ENCODE measurements around the gene POLR1B.
"Not testable (repeated sequence)": the region's sequence is repeated elsewhere in the genome, so short reads cannot be mapped to it uniquely, and the experiment has no call there.

Gene POLR1B

DNA sequence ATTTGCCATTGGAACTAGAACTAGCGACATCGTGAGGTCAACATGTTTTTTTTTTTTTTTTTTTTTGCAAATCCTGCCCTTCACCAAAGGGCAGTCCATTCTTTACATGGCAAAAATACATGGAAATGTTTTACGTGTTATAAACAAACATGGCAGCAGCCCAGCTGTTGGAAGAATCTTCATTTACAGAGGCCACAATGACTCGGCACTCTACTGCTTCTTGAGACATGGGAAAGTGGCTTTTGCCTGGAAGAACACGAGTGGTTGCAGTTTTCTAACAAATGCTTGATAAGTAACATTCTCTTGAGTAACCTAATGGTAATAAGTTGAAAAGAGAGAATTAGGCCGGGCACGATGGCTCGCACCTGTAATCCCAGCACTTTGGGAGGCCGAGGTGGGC lies 22.8 kb upstream of the POLR1B start:
- DNase-seq (ENCODE audit: insufficient read length) = no peak
- FAIRE-seq = no peak
- TF ChIP-seq TAF1 (IDR thresholded peaks at IDR 0.05; ENCODE audit: borderline replicate concordance, low read depth, low read length) (no peak), POLR2A (IDR thresholded peaks at IDR 0.05; ENCODE audit: low read depth, low read length) (no peak), POLR2AphosphoS5 (IDR thresholded peaks at IDR 0.05; ENCODE audit: low read depth, low read length) (no peak)

DNA sequence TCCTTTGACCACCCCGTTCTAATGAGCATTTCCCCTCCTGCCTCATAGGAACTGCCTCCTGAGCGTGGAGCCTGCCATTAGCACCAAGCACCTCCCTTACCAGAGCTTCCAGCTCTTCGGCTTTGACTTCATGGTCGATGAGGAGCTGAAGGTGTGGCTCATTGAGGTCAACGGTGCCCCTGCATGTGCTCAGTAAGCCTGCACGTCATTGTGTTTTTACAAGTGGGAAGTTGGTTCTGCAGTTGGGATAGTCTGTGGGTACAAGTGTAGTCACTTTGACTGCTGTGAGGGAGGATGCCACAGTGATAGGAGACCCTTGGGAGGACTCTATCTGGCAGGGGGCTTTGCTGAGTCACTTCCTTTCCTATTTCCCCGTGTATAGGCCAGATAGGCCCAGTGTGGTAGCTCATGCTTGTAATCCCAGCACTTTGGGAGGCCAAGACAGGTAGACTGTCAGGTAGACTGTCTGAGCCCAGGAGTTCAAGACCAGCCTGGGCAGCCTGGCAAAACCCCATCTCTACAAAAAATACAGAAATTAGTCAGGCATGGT lies 22.0 kb upstream of the POLR1B start:
- DNase-seq (ENCODE audit: insufficient read length) (no peak), FAIRE-seq (no peak)
- TF ChIP-seq POLR2AphosphoS5 (IDR thresholded peaks at IDR 0.05; ENCODE audit: low read depth, low read length) (no peak), POLR2A (IDR thresholded peaks at IDR 0.05; ENCODE audit: low read depth, low read length) (no peak), TAF1 (IDR thresholded peaks at IDR 0.05; ENCODE audit: borderline replicate concordance, low read depth, low read length) (no peak)

- DNase-seq (ENCODE audit: insufficient read length) = no peak
- FAIRE-seq = no peak
- TF ChIP-seq TAF1 (IDR thresholded peaks at IDR 0.05; ENCODE audit: borderline replicate concordance, low read depth, low read length) (no peak), POLR2A (IDR thresholded peaks at IDR 0.05; ENCODE audit: low read depth, low read length) (no peak), POLR2AphosphoS5 (IDR thresholded peaks at IDR 0.05; ENCODE audit: low read depth, low read length) (no peak)
Measured at GRCh38 chr2:112523291-112523777, 18.9 kb upstream of the POLR1B start.

DNA sequence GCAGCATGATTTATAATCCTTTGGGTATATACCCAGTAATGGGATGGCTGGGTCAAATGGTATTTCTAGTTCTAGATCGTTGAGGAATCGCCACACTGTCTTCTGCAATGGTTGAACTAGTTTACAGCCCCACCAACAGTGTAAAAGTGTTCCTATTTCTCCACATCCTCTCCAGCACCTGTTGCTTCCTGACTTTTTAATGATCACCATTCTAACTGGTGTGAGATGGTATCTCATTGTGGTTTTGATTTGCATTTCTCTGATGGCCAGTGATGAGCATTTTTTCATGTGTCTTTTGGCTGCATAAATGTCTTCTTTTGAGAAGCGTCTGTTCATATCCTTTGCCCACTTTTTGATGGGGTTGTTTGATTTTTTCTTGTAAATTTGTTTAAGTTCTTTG lies 18.0 kb upstream of the POLR1B start:
- not testable (repeated sequence) for DNase-seq (ENCODE audit: insufficient read length); FAIRE-seq

DNA sequence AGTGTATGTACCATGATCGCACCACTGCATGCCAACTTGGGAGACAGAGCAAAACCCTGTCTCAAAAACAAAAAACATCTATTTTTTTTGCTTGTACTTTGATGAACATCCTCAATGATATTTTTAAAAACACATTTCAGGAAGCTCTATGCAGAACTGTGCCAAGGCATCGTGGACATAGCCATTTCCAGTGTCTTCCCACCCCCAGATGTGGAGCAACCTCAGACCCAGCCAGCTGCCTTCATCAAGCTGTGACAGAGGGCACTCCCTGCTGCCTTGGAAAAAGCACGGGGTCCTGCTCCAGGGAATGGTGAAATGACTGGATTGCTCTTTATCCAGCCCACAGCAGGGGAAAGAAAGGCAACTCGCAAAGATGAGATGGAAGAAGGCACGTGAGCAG lies 13.7 kb upstream of the POLR1B start:
- FAIRE-seq (no peak), DNase-seq (ENCODE audit: insufficient read length) (no peak)
- TF ChIP-seq TAF1 (IDR thresholded peaks at IDR 0.05; ENCODE audit: borderline replicate concordance, low read depth, low read length) = no peak
- TF ChIP-seq POLR2A (IDR thresholded peaks at IDR 0.05; ENCODE audit: low read depth, low read length) = no peak
- no peak for TF ChIP-seq POLR2AphosphoS5 (IDR thresholded peaks at IDR 0.05; ENCODE audit: low read depth, low read length)

DNA sequence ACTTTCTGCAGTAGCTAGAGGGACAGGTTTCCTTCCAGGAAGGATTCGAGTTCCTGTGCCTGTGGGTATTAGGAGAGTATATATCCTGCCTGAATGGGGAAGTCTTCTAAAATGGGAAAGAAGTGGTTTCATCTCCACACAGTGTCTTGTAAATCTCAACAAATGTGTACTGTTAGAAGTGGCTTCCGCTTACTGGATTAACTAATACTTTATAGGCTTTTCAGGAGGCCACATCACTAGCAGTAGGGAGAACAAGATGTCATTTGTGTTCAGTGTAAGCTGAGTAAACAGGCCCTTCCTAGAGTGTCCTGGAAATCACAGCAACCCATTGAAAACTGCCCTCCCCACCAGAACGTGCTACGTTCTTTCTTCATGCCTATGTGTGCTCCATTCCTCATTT lies 12.5 kb upstream of the POLR1B start:
- no peak for FAIRE-seq
- TF ChIP-seq TAF1 (IDR thresholded peaks at IDR 0.05; ENCODE audit: borderline replicate concordance, low read depth, low read length) (no peak), POLR2AphosphoS5 (IDR thresholded peaks at IDR 0.05; ENCODE audit: low read depth, low read length) (no peak), POLR2A (IDR thresholded peaks at IDR 0.05; ENCODE audit: low read depth, low read length) (no peak)

GRCh38 chr2:112530728-112531127 lies 11.5 kb upstream of the POLR1B start:
- FAIRE-seq = no peak
- DNase-seq (ENCODE audit: insufficient read length) = no peak
- TF ChIP-seq TAF1 (IDR thresholded peaks at IDR 0.05; ENCODE audit: borderline replicate concordance, low read depth, low read length) (no peak), POLR2AphosphoS5 (IDR thresholded peaks at IDR 0.05; ENCODE audit: low read depth, low read length) (no peak), POLR2A (IDR thresholded peaks at IDR 0.05; ENCODE audit: low read depth, low read length) (no peak)

More for the DNA sequence above, 12.5 kb upstream of the POLR1B start:
- no peak for DNase-seq (ENCODE audit: insufficient read length)

- no peak for TF ChIP-seq POLR2A (IDR thresholded peaks at IDR 0.05; ENCODE audit: low read depth, low read length)
- TF ChIP-seq POLR2AphosphoS5 (IDR thresholded peaks at IDR 0.05; ENCODE audit: low read depth, low read length) = no peak
- no peak for TF ChIP-seq TAF1 (IDR thresholded peaks at IDR 0.05; ENCODE audit: borderline replicate concordance, low read depth, low read length)
- FAIRE-seq (no peak), DNase-seq (ENCODE audit: insufficient read length) (no peak)
Measured at GRCh38 chr2:112534826-112535225, 7.4 kb upstream of the POLR1B start.

DNA sequence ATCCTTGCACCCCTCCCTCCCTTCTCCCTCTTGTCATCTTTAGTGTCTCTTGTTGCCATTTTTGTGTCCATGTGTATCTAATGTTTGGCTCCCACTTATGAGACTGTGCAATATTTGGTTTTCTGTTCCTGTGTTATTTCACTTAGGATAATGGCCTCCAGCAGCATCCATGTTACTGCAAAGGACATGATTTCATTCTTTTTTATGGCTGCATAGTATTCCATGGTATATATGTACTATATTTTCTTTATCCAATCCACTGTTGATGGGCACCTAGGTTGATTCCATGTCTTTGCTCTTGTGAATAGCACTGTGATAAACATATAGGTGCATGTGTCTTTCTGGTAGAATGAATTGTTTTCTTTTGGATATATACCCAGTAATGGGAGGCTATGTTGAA lies 5.6 kb upstream of the POLR1B start:
- FAIRE-seq; DNase-seq (ENCODE audit: insufficient read length): not testable (repeated sequence)

GRCh38 chr2:112539306-112539705 lies 3.0 kb upstream of the POLR1B start:
- no peak for TF ChIP-seq POLR2AphosphoS5 (IDR thresholded peaks at IDR 0.05; ENCODE audit: low read depth, low read length)
- DNase-seq (ENCODE audit: insufficient read length) = no peak
- no peak for FAIRE-seq

GRCh38 chr2:112540906-112541305 lies 1.4 kb upstream of the POLR1B start:
- TF ChIP-seq POLR2AphosphoS5 (IDR thresholded peaks at IDR 0.05; ENCODE audit: low read depth, low read length) (no peak), TAF1 (IDR thresholded peaks at IDR 0.05; ENCODE audit: borderline replicate concordance, low read depth, low read length) (no peak), POLR2A (IDR thresholded peaks at IDR 0.05; ENCODE audit: low read depth, low read length) (no peak)
- DNase-seq (ENCODE audit: insufficient read length) = no peak
- no peak for FAIRE-seq

- DNase-seq (ENCODE audit: insufficient read length) (no peak), FAIRE-seq (no peak)
- peak; percentile 84 for TF ChIP-seq POLR2AphosphoS5 (IDR thresholded peaks at IDR 0.05; ENCODE audit: low read depth, low read length)
- peak; percentile 90 for TF ChIP-seq POLR2A (IDR thresholded peaks at IDR 0.05; ENCODE audit: low read depth, low read length)
- 0 out of 2 replicates have a peak, but pooled peaks have one; percentile 62 for TF ChIP-seq TAF1 (IDR thresholded peaks at IDR 0.05; ENCODE audit: borderline replicate concordance, low read depth, low read length)
Measured at GRCh38 chr2:112541315-112542122, 746 bp upstream of the POLR1B start.
